Activated CD8-positive, alpha-beta memory T cell treated with anti-CD3 and anti-CD28 coated beads, Interleukin-2, amount 50 U/mL, for 24 hours (primary cell): ENCODE measurements around the gene CORO2B.

Source experiments
- DNase-seq: peaks from one replicate; pipeline ENCODE4 v3.0.0-alpha.2; 2020; ENCODE audit errors: extremely low read depth

CORO2B gene

DNA sequence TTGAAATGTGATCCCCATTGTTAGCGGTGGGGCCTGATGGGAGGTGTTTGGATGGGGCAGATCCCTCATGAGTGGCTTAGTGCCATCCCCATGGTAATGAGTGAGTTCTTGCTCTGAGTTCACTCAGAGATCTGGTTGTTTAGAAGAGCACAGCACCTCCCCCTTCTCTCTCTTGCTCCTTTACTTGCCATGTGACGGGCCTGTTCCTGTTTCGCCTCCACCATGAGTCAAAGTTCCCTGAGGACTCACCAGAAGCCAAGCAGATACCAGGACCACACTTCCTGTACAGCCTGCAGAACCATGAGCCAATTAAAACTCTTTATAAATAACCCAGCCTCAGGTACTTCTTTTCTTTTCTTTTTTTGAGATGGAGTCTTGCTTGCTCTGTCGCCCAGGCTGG is 195.3 kb downstream of the CORO2B start:
- DNase-seq: no peak

DNA sequence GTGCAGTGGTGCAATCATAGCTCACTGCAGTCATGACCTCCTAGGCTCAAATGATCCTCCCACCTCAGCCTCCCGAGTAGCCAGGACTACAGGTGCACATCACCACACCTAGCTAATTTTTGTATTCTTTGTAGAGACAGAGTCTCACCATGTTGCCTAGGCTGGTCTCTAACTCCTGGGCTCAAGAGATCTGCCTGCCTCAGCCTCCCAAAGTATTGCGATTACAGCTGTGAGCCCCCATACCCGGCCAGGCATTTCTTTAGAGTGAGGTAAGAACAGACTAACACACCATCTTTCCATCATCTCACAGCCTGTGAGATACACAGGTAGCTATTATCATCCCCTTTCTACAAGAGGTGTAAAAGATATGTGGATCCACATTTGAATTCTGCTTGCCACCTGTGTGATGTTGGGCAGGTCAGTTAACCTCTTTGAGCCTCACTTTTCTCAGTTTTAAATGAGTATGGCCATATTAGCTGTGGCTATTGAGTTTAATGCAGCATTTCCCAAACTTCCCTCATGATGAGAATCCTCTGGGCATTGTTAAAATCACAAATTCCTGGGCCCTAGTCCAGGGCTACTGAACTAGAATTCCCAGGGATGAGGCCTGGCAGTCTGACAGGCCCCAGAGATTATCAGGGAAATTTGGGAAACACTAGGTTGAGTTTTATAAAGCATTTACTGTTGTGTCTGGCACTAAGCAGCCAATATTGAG is 195.9 kb downstream of the CORO2B start:
- no peak for DNase-seq

DNA sequence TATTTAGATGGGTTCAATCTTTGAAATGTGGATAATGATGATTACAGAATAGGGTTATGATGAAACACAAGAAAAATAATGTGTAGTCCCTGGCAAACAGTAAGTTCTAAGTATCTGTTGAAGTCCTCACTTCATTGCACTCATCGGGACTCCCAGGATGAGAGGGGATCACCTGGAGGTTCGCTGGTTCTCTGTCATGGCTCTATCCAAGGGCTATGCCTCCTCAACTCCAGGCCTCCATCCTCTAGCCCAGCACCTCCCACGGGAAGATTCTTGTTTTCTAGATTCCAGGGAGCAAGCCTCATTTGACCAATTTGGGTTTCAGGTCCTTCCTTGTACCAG is 196.4 kb downstream of the CORO2B start:
- DNase-seq: no peak

DNA sequence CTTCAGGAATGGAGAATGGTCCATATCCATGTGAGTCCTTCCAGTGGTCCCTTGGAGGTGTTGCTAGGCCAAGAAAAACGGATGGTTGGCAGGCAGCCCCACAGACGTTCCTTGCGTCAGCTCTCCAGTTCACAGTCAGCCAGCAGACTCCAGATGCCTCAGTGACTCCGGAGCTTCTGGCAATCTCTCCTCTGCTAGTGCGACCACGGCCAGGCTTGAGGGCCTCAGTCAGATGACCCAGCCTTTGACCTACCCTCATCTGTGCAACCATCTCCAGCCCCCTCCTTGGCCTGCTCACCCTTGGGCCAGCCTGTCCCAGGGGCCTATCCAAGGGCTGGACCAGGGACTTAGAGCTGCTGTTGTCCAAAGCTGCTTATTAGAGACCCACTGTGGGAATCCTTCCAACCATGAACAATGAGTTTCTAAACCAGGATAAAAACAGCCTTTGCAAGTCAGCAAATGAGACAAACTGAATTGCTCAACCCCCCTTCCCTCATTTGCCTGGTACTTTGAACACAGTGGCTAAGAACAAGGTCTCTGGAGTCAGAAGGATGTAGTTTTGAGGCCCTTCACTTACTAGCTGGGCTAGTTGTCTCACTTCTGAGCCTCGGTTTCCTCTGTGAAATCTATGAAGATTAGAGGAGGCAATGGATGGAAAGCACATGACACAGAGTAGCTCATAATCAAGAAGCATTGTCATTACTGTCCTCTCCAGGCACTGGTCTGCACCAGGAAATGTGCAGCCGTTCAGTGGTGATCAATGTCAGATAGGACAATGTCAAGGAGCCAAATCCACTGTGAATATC is 197.1 kb downstream of the CORO2B start:
- DNase-seq: no peak

DNA sequence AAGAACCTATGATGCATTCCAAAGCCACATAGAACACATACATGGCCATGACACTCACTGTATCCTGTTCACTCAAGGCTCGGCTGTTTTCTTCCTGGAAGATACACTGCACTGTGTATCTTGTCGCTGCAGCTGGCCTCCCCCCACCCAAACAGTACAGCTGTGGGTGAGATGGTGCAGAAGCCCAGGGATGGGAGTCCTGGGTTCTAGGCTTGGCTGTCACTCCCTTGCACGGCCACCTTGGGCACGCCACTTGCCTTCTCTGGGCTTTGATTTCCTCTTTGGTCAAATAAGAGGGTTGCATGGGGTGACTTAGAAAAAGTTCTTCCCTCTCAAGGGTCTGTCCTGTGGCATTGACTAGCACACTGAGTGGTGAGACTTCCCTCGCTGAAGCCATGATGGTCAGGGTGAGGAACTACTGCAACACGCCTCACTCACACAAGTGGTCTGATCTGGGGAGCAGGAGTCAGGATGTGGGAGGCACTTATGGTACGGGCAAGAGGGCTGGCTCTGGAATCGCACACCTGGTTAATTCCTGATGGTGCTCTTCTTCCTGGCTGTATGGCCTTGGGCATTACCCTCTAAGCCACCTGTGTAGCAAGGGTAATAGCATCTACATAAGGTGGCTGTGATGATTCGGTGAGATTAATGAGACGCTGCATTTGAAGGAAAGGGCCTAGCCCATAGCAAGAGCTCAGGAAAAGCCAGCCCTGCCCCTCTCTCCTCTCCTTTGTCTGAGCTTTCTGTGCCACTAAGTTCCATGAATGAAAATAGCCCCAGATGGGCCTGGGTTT is 197.9 kb downstream of the CORO2B start:
- no peak for DNase-seq
